Measurements from ENCODE around the gene TMEM121.

GRCh38 chr14:105549481-105549880 lies 23.1 kb downstream of the TMEM121 start:
- TF ChIP-seq EP300 (IDR thresholded peaks at IDR 0.05; ENCODE audit: borderline replicate concordance) (no peak), REST (IDR thresholded peaks at IDR 0.05; ENCODE audit: low read depth) (no peak), TAF1 (IDR thresholded peaks at IDR 0.05; ENCODE audit: low read depth) (no peak), CREB1 (IDR thresholded peaks at IDR 0.05; ENCODE audit: low read depth) (no peak), ZBTB7A (IDR thresholded peaks at IDR 0.05; ENCODE audit: low read depth) (no peak), EGR1 (IDR thresholded peaks at IDR 0.05) (no peak), YY1 (IDR thresholded peaks at IDR 0.05; ENCODE audit: low read depth) (no peak), CEBPB (IDR thresholded peaks at IDR 0.05) (no peak), TEAD4 (IDR thresholded peaks at IDR 0.05) (no peak), FOXM1 (IDR thresholded peaks at IDR 0.05; ENCODE audit: borderline replicate concordance, low read depth) (no peak), RAD21 (IDR thresholded peaks at IDR 0.05; ENCODE audit: low read depth) (no peak)
- TF ChIP-seq, protein P1, sequence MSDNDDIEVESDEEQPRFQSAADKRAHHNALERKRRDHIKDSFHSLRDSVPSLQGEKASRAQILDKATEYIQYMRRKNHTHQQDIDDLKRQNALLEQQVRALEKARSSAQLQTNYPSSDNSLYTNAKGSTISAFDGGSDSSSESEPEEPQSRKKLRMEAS (IDR thresholded peaks at IDR 0.05): no peak

Data from Ishikawa (cell line).